SK-N-SH treated with all-trans-retinoic acid at 6 μM for 48 hours (cell line): ENCODE measurements around the gene PPP6R2.

Experiments
- ATAC-seq: fragments of 200-7000 bp; cut with Tn5 transposase; 3 replicates; pipeline ENCODE4 v1.9.1; 2020; ENCODE audit warnings: mild to moderate bottlenecking, moderate library complexity
- ARNTL ChIP-seq: fragments of 450-650 bp; formaldehyde crosslinking; IDR thresholded peaks from 2 replicates; pipeline ENCODE4 v1.5.0; 2020; ENCODE audit warnings: low read depth, mild to moderate bottlenecking, moderate library complexity, borderline replicate concordance
- BACH2 ChIP-seq: fragments of 250-450 bp; sonication (Bioruptor Pico); IDR thresholded peaks from 2 replicates; pipeline ENCODE4 v1.9.0; 2021; ENCODE audit warnings: mild to moderate bottlenecking, borderline replicate concordance
- CREB5 ChIP-seq: fragments of 250-450 bp; sonication (Bioruptor Pico); IDR thresholded peaks from 2 replicates; pipeline ENCODE4 v1.5.1; 2020; ENCODE audit warnings: low read depth, mild to moderate bottlenecking, moderate library complexity
- CSDC2 ChIP-seq: fragments of 250-450 bp; sonication (Bioruptor Pico); IDR thresholded peaks from 2 replicates; pipeline ENCODE4 v1.5.0; 2020; ENCODE audit warnings: mild to moderate bottlenecking, moderate library complexity
- ESRRG ChIP-seq: fragments of 250-450 bp; sonication (Bioruptor Pico); IDR thresholded peaks from 2 replicates; pipeline ENCODE4 v1.6.1; 2021; ENCODE audit warnings: mild to moderate bottlenecking
- GLIS3 ChIP-seq: fragments of 250-450 bp; sonication (Bioruptor Pico); IDR thresholded peaks from 2 replicates; pipeline ENCODE4 v1.5.0; 2020; ENCODE audit warnings: mild to moderate bottlenecking, moderate library complexity
- ISL1 ChIP-seq: fragments of 250-450 bp; sonication (Bioruptor Pico); IDR thresholded peaks from 2 replicates; pipeline ENCODE4 v2.1.2; 2022; ENCODE audit warnings: mild to moderate bottlenecking, moderate library complexity
- OSR1 ChIP-seq: fragments of 250-450 bp; sonication (Bioruptor Pico); IDR thresholded peaks from 2 replicates; pipeline ENCODE4 v1.8.0; 2022; ENCODE audit warnings: moderate library complexity, mild to moderate bottlenecking, inconsistent platforms
- POU6F1 ChIP-seq: fragments of 250-450 bp; sonication (Bioruptor Pico); IDR thresholded peaks from 2 replicates; pipeline ENCODE4 v1.8.0; 2021; ENCODE audit warnings: low read depth, mild to moderate bottlenecking, moderate library complexity, borderline replicate concordance
- RARB ChIP-seq: fragments of 250-450 bp; sonication (Bioruptor Pico); IDR thresholded peaks from 2 replicates; pipeline ENCODE4 v1.8.0; 2021; ENCODE audit warnings: mild to moderate bottlenecking, moderate library complexity
- SNAI2 ChIP-seq: fragments of 250-450 bp; sonication (Bioruptor Pico); IDR thresholded peaks from 2 replicates; pipeline ENCODE4 v1.5.0; 2020; ENCODE audit warnings: mild to moderate bottlenecking, moderate library complexity
- TCF4 ChIP-seq: fragments of 250-450 bp; sonication (Bioruptor Pico); IDR thresholded peaks from 2 replicates; pipeline ENCODE4 v1.8.0; 2021; ENCODE audit warnings: mild to moderate bottlenecking, moderate library complexity, borderline replicate concordance
- TOX ChIP-seq: fragments of 250-450 bp; sonication (Bioruptor Pico); IDR thresholded peaks from 2 replicates; pipeline ENCODE4 v1.8.0; 2021; ENCODE audit warnings: mild to moderate bottlenecking, moderate library complexity, borderline replicate concordance
- TSHZ2 ChIP-seq: fragments of 250-450 bp; sonication (Bioruptor Pico); IDR thresholded peaks from 2 replicates; pipeline ENCODE4 v1.5.0; 2020; ENCODE audit warnings: mild to moderate bottlenecking, moderate library complexity
- ZC3H10 ChIP-seq: fragments of 250-450 bp; sonication (Bioruptor Pico); IDR thresholded peaks from 2 replicates; pipeline ENCODE4 v1.5.1; 2021; ENCODE audit warnings: mild to moderate bottlenecking, moderate library complexity
- ZFP3 ChIP-seq: fragments of 250-450 bp; sonication (Bioruptor Pico); IDR thresholded peaks from 2 replicates; pipeline ENCODE4 v1.5.0; 2020; ENCODE audit warnings: mild to moderate bottlenecking, moderate library complexity
- ZFP30 ChIP-seq: fragments of 450-650 bp; formaldehyde crosslinking; IDR thresholded peaks from 2 replicates; pipeline ENCODE4 v1.5.0; 2022; ENCODE audit warnings: mild to moderate bottlenecking, moderate library complexity
- ZNF565 ChIP-seq: fragments of 450-650 bp; formaldehyde crosslinking; conservative IDR thresholded peaks from 2 replicates; pipeline ENCODE4 v1.5.0; 2020; ENCODE audit warnings: low read depth, mild to moderate bottlenecking, moderate library complexity
- ZNF70 ChIP-seq: fragments of 450-650 bp; formaldehyde crosslinking; IDR thresholded peaks from 2 replicates; pipeline ENCODE4 v1.5.0; 2020; ENCODE audit warnings: mild to moderate bottlenecking, moderate library complexity
- ZNF8 ChIP-seq: fragments of 450-650 bp; formaldehyde crosslinking; IDR thresholded peaks from 2 replicates; pipeline ENCODE4 v1.5.0; 2020; ENCODE audit warnings: mild to moderate bottlenecking, moderate library complexity
- TF ChIP-seq, protein P1 (sequence below): fragments of 250-450 bp; sonication (Bioruptor Pico); IDR thresholded peaks from 2 replicates; pipeline ENCODE4 v1.8.0; 2020; ENCODE audit warnings: mild to moderate bottlenecking, moderate library complexity, borderline replicate concordance
- TF ChIP-seq, protein P2 (sequence below): fragments of 250-450 bp; sonication (Bioruptor Pico); IDR thresholded peaks from 2 replicates; pipeline ENCODE4 v1.5.1; 2021; ENCODE audit warnings: mild to moderate bottlenecking, moderate library complexity

PPP6R2 gene

GRCh38 chr22:50419116-50419515 lies 76.0 kb downstream of the PPP6R2 start:
- TF ChIP-seq POU6F1 (CRISPR knock-in tag) (no peak), ZFP3 (no peak), ZC3H10 (CRISPR knock-in tag) (no peak), TSHZ2 (no peak), ESRRG (CRISPR knock-in tag) (no peak), SNAI2 (CRISPR knock-in tag) (no peak), BACH2 (CRISPR knock-in tag) (no peak), ZNF565 (CRISPR knock-in tag) (no peak), CSDC2 (CRISPR knock-in tag) (no peak), ISL1 (CRISPR knock-in tag) (no peak), ARNTL (no peak), ZNF70 (CRISPR knock-in tag) (no peak)
- TF ChIP-seq, protein P1, sequence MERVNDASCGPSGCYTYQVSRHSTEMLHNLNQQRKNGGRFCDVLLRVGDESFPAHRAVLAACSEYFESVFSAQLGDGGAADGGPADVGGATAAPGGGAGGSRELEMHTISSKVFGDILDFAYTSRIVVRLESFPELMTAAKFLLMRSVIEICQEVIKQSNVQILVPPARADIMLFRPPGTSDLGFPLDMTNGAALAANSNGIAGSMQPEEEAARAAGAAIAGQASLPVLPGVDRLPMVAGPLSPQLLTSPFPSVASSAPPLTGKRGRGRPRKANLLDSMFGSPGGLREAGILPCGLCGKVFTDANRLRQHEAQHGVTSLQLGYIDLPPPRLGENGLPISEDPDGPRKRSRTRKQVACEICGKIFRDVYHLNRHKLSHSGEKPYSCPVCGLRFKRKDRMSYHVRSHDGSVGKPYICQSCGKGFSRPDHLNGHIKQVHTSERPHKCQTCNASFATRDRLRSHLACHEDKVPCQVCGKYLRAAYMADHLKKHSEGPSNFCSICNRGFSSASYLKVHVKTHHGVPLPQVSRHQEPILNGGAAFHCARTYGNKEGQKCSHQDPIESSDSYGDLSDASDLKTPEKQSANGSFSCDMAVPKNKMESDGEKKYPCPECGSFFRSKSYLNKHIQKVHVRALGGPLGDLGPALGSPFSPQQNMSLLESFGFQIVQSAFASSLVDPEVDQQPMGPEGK (CRISPR knock-in tag), result no peak
- no peak for ATAC-seq

DNA sequence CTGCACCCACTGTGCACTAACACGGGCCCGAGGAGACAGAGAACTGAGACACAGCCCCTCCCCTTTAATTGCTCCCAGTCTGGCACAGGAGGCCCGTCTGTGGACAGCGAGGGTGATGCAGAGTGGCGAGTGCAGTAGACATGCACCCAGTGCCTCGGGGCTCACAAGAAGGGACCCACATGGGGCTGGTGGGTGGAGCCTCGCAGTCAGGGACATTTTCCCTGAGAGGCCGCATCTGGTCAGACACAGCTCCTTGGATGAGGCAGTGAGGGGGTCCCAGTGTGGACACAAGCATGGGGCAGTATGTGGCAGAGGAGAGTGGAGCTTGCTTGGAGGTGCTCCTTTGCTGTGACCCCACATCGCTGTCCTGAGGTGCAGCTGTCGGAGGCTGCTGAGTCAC lies 76.9 kb downstream of the PPP6R2 start:
- no peak for ATAC-seq
- TF ChIP-seq RARB, result no peak
- no peak for TF ChIP-seq POU6F1 (CRISPR knock-in tag)
- TF ChIP-seq GLIS3 (CRISPR knock-in tag), result no peak
- no peak for TF ChIP-seq TOX (CRISPR knock-in tag)
- TF ChIP-seq, protein P2, sequence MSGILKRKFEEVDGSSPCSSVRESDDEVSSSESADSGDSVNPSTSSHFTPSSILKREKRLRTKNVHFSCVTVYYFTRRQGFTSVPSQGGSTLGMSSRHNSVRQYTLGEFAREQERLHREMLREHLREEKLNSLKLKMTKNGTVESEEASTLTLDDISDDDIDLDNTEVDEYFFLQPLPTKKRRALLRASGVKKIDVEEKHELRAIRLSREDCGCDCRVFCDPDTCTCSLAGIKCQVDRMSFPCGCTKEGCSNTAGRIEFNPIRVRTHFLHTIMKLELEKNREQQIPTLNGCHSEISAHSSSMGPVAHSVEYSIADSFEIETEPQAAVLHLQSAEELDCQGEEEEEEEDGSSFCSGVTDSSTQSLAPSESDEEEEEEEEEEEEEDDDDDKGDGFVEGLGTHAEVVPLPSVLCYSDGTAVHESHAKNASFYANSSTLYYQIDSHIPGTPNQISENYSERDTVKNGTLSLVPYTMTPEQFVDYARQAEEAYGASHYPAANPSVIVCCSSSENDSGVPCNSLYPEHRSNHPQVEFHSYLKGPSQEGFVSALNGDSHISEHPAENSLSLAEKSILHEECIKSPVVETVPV (CRISPR knock-in tag), result no peak
- no peak for TF ChIP-seq ZFP30 (CRISPR knock-in tag)
- TF ChIP-seq ZC3H10 (CRISPR knock-in tag), result no peak
- TF ChIP-seq ARNTL, result no peak
- no peak for TF ChIP-seq ZFP3
- TF ChIP-seq, protein P1 (CRISPR knock-in tag), result no peak
- TF ChIP-seq OSR1 (CRISPR knock-in tag), result no peak
- TF ChIP-seq ISL1 (CRISPR knock-in tag), result no peak
- no peak for TF ChIP-seq ZNF8 (CRISPR knock-in tag)
- no peak for TF ChIP-seq BACH2 (CRISPR knock-in tag)
- no peak for TF ChIP-seq TCF4 (CRISPR knock-in tag)
- TF ChIP-seq CSDC2 (CRISPR knock-in tag), result no peak
- TF ChIP-seq TSHZ2, result no peak
- TF ChIP-seq ZNF565 (CRISPR knock-in tag), result no peak
- no peak for TF ChIP-seq CREB5
